NCI-H146 treated with DMSO at 0.1 percent for 48 hours (cell line): ENCODE data around the gene ARHGEF10L.

Experiments
- DNase-seq: peaks from one replicate; lab custom pipeline; 2025; ENCODE audit not compliant: unreplicated experiment; lab: John Stamatoyannopoulos, UW

Gene ARHGEF10L

DNA sequence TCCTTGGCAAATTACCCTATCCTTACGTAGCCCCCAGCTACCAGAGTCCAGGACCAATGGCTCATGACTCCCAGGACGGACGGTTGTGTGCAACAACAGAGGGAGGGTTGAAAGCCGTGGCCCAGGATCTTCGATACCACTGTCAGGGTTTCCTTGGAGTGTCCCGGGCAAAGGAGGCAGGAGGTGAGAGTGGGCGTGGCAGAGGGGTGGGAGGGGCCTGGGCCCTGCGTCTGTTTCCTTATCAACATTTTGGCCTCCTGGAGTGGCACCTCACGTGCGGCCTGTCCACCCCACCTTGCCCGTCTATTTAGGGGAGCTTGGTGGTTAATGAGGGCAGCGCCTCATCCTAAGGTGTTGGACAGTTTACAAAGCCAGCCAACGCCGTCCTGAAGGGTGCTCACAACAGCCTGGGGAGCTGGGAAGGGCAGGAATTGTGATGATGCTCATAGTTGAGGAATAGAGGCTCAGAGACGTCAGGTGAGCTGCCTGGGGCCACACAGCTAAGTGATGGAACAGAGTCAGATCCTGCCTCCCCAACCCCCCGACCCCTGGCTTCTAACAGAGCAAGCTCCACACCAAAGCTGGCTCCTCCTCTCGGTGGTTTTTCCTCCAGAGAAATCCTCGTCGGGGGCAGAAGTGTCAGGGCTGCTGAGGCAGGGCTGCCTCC lies 17.4 kb upstream of the ARHGEF10L start:
- no peak for DNase-seq

DNA sequence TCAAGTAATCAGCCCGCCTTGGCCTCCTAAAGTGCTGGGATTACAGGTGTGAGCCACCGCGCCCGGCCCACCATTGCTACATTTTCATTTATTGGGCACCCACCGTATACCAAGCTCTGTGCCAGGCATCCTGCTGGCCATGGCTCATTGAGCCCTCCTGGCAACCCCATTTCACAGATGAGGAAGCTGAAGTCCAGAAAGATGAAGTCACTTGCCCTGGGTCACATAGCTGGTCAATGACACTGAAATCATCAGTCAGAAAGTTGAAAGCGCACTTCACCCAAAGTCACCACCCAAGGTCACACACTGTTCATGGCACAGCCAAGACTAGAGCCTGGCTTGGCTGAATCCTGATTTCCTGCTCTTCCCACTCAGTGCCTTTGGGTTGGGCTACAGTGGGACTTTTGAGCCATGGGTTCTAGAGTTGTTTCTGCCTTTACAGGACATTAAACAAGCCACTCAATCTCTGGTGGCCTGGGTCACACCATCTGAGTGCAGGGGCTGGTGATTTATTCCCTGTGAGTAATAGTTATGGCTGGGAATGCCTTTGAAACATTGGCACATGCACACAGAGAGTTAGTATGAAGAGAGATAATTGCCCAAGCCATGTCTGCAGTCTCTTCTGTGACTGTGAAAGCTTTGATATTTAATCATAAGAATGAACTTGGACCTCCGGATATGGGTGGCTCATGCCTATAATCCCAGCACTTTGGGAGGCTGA lies 16.0 kb upstream of the ARHGEF10L start:
- no peak for DNase-seq

DNA sequence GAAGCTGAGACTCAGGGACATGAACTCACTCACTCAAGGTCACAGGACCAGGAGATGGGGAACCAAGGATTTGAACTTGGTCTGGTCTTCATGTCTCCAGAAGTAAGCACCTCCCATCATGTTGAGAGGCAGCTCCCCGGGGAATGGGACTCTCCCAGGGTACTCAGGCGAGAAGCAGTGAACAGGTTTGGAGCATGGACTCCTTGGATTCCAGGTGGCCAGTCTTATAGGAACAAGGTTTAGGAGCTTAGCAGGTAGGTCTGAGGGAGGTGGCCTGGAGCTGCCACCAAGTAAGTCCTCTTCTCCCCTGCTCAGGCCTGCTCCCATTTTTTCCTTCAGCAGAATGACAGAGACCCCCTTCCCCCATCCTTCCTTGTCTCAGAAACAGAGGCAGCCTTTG lies 14.9 kb upstream of the ARHGEF10L start:
- DNase-seq, result no peak

DNA sequence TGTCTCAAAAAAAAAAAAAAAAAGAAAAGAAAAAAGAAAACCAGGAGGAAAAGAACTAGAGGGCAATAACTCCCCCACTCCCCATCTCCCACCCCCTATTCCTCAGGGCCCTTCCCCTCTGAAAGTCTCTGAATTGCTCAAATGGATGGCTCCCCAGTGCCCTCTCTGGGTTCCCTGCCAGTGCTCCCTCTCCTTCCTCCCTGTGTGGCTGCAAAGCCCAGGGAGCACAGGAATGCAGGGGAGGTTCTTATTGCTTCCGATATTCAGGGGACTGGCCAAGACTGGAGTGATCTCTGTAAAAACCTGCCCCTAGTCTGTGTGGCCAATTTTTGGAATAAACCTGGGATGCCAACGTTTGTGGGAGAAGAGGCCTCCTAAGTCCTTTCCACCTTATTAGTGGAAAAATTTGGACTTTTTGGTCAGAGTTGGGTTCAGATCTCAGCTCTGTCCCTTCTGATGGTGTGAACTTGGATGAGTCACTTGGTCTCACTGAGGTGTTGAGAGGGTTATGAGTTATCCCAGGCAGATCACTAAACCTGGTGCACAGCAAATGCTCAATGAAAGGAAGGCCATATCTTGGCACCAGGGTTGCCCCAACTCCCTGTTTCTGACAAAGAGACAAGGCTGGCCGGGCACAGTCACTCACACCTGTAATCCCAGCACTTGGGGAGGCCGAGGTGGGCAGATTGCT lies 13.4 kb upstream of the ARHGEF10L start:
- DNase-seq, result no peak

DNA sequence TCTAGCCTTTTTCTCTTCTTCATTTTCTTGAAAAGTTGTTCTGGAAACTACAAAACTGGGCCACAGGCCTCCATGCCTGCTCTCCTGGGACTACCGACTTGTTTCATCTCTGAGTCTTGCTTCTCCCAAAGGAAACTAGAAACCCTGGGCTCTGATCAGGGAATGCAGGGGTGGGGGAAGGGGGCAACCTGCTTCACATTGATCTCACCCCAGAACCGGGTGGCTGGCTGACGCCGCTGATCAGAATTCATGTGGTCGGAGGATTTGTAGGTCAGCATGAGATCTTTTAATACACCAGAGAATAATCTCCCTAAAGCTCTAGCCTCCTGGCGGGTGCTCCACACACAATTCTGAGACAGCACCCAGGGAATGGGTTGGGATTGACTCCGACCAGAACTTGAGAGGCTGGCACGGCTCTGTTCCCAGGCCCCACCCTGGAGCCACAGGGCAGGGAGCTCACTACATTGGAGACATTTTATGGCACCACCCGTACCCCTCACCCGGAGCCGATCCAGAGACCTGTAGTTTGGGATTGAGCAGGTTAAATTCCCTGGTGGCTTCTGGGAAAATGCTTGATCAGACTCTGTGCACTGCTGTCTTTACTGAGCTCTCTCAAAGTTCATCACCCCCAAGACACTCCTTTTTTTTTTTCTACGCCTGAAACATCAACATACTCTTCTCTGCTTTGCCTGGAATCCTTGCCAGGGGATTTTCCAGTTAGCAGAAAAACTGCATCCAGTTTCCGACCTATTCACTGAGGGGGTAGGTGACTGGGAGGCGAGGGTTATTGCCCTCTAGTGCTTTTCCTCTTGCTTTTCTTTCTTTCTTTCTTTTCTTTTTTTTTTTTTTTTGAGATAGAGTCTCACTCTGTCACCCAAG lies 12.2 kb upstream of the ARHGEF10L start:
- no peak for DNase-seq

DNA sequence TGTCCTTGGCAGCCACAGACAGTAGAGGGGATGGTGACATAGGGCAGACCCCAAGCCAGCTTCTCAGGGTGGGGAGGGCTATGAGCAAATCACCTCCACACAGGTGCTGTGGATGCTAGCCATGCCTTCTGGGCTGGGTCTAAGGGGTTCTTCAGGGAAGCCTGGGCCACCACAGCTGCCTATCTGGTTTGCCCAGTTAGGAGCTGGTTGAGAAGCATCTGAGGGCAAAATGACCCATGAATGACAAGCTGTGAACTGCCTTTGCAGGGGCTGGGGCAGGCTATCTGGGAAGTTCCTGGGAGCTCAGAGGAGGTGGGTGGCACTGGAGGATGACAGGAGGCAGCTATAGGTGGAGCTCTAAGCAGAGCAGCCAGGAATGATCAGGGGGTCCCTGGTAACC lies 10.1 kb upstream of the ARHGEF10L start:
- no peak for DNase-seq

DNA sequence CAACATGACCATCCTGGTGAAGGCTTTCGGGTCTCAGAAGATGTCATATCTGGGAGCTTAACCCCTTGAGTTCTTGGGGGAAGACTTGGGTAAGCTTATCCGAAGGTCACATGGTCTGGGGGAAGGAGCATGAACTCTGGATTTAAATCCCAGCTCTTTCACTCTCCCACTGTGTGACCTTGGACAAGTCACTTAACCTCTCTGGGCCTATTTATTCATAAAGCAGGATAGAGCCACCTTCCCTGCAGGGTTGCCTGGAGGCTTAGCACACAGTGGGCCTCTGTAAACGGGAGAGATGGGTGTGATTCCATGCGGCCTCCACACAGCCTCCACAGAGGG lies 8.2 kb upstream of the ARHGEF10L start:
- DNase-seq, result no peak

DNA sequence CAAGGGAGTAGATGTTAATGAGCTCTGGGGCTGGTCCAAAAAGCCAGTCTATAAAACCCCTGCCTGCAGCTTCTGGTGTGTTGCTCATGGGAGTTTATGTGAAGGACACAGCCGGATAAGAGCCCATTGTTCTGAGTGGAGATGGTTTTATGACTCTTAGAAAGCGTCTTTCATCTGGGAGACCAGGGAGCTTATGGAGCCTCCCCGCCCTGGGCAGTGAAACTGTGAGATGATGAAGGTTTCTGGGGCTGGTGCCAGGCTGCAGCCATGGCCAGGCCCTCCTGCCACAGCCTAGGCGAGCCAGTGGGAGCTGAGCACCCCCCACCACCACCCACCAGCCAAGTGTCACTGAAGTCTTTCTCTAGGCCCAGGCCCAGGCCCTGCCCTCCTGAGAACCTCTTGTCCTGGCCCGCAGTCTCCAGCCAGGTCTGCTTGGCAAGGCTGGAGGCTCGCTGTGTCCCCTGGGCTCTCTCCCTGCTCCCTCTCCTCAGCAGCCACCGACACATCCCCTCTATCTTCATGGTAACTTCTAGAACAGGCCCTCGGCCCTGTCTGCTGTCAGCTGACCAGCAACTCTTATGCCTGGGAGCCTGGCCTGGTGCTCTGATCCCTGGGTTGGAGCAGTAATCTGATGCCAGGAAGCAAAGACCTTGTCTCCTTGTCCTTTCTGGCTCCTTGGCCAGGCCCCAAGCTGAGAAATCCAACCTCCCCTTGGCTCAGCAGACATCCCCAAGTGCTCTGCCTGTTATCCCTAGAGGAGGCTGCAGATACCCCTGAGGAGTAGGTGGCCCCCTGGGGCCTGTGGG lies 7.6 kb upstream of the ARHGEF10L start:
- no peak for DNase-seq

DNA sequence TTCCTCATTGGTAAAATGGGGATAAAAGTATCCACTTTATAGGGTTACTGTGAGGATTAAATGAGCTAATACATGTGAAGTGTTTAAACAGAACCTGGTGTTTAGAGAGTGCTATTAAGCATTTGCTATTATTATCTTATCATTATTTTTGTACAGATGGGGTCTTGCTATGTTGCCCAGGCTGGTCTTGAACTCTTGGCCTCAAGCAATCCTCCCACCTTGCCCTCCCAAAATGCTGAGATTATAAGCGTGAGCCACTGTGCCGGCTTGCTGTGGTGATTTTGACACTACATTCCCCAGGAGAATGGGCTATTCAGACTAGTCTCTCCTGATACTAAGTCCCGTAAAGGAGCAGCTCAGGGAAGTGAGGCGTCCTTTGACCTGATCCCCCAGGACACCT lies 6.3 kb upstream of the ARHGEF10L start:
- no peak for DNase-seq

DNA sequence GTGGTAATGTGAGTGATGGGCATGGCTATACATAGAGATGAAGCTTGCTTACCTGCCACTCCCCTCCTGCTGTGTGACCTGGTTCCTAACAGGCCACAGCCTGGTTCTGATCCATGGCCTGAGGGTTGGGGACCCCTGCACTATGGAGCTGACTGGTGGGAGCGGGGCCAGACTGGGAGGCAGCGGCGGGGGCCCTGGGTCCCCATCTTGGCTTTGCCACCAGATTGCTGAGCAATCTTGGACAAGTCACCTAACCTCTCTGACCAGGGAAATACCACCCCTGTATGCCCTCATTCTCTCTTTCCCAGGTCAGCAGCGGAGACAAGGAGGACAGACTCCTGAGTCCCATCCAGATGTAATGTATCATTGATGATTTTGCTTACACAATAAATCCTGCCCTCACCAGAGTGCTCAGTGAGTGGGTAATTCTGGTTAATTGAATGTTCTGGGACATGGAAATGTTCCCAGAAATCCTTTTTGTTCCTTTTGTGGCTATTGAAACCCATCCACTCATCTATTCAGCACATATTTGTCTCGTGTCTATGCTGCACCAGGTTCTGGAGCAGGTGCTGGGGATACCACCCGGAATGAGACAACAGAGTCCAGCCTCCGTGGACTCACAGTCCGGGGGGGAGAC lies 4.1 kb upstream of the ARHGEF10L start:
- no peak for DNase-seq

DNA sequence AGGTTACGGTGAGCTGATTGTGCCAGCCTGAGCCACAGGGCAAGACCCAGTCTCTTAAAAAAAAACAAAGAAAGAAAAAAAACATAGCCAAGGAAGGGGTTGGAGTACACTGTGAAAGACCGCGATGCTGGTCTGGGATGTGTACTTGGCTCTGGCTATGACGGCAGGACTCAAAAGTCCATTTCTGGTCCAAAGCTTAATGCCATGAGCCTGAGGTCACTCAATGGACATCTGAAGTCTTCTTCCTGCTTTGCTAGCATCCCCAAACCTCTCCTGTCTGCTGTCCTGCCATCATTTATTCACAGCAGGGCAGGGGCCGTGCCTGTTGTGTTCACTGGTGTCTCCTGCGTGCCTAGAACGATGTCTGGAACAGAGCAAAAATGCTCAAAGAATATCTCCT lies 1.5 kb upstream of the ARHGEF10L start:
- no peak for DNase-seq

DNA sequence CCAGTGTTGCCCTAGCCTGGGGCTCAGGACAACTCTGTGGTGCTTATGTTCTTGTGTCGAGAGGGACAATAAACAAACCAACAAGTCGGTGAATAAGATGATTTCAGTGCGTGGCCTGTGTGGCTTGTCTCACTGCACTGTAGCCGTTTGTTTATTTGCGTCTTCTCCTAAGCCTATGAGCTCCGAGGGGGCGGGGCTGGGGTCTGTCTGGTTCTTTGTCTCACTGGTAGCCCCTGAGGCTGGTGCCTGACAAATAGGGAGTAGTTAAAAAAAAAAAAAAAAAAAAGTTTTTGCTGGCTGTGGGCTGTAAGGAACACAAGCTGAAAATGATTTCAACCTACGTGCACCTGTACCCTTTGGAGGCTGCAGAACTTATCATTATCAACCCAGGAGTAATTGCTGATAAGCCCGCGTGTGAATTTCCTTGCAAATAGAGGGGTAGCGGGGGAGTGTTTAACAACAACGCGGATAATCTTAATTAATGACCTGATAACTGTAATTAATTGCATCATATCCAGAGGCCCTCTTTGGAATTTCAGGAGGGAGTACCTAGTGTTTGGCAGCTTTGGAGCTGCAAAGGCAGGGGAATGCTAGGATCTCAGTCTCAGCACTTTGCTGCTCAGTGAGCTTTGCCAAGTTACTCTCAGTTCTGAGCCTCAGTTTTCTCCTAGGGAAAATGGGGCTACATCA lies 925 bp upstream of the ARHGEF10L start:
- peak; percentile 30 for DNase-seq

DNA sequence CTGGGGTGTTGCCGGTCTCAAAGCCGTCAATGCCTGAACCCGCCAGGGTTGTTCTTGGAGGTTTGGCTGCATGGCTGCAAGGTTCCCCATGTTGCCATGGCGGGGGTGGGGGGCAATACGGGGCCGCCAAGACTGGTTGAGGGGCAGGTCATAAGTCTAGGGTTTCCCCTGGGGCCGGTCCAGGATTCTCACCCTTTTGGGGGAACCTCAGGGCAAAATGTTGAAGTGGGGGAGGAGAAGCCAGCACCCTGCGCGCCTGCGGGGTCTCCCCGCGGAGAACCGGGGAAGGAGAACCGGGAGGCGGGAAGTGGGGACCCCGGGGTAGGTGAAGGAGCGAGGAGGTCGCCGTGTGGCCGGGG lies 401 bp upstream of the ARHGEF10L start:
- no peak for DNase-seq

DNA sequence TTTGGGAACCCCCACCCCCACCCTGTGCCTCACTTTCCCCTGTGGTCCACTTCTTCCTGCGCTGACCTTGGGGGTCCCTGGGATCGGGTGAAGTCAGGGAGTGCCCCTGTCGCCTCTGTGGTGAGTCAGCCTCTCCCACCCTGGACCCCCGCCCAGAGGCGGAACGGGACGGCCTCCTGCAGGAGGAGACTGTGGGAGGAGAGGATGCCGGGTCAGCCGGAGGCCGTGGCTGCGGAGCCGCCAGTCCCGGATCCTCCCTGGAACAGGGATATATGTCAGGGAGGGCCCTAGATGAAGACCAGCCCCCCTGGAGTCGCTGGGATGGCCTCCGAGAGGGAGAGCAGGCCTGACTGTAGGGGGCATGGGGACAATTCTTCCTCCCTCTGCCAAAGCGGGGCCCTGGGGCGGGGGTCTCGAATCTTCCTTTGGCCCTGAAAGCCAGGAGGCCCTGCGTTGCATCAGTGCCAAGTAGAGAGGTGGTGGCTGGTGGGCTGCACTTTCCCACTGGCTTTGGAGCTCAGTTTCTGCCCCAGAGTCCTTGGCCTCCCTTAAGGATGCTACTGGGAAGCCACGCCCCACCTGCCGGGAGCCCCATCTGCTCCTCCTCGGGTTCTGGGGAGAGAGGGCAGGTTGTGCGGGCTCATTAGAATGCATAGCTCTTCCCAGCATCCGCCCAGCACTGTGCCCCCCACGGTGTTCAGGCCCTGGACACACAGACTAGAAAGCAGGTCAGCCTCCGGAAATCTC lies 930 bp downstream of the ARHGEF10L start:
- DNase-seq, result no peak

DNA sequence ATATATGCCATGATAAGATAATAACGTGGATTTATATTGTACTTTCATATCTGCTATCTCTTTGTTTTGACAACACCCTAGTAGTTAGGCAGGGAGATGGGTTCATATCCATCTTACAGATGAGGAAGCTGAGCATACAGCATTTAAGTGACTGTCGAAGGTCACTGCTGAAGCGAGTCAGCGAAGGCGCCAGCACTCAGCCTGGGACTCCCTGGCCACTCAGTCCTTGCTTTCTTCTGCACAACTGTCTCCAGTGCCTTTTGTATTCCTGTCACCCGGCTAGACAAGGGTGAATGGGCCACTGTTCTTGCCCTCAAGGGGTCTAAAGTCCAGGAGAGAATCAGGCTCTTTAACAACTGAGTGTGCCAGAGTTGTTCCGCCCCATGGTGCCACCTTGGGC lies 3.1 kb downstream of the ARHGEF10L start:
- no peak for DNase-seq

DNA sequence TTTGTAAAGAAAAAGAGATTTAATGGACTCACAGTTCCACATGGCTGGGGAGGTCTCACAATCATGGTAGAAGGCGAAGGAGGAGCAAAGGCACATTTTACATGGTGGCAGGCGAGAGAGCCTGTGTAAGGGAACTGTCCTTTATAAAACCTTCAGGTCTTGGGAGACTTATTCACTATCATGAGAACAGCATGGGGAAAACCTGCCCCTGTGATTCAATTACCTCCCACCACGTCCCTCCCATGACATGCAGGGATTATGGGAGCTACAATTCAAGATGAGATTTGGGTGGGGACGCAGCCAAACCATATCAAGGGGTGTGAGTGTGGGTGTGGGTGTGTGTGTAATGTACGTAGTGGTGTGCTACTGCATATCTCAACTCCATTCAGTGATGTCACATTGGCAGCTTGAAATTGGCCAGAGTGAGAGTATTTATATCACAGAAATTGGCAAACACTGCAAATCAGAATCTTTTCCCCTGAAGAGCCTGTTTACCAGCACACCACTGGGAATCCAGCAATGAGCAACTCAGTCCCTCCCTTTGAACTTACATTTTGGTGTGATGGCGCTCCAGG lies 5.4 kb downstream of the ARHGEF10L start:
- no peak for DNase-seq

DNA sequence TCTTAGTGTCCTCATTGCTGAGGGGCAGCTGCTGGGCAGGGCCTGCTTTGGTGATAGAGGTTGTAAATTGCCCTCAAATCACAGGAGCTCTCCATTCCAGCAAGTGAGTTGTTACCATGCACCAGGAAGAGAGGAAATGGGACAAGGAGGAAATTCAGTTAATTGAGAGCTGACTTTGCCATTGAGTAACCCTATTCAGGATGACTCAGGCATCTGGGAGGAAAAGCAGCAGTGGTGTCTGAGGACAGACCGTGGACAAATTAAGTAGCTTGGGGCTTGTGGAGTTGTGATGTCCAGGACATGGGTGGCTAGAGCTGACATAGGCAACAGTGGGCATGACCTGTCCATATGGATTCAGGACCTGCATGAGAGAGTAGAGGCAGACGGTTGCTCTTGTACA lies 5.9 kb downstream of the ARHGEF10L start:
- no peak for DNase-seq

DNA sequence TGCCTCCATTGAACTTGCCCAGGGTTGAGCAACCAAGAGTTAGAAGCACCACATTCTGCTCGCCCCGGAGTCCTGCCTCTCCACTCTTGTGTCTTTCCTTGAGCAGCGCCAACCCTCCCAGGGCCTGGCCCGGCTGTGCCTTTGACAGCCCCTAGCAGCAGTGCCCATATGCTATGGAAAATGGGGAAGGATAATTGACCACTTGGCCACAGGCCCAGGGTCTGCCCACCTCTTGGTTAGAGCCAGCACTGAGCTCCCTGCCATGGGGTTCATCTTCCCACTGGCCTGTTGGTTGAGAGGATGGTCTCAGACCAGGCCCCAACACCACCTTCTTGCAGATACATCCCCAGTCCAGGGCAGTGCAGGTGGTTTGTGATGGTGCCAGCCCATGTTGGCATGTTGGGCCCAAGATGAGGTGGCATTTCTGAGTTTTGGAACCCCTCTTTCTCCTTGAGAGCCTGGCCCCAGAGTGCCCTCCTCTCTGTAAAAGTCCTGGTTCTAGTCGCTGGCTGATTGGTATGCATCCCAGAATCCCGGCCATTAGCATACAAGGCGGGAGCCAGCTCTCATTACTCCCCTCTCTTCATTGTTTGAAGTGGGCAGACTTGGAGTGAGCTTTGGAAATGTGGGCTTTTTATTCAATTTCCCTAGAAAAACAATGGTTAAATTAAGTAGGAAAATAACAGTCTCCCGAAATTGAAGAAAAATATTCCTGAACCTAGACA lies 7.6 kb downstream of the ARHGEF10L start:
- DNase-seq, result no peak
